NCI-H345 treated with DMSO at 0.1 percent for 48 hours (cell line): Measurements from ENCODE around the gene SUGCT.
"Not testable (repeated sequence)": the region's sequence is repeated elsewhere in the genome, so short reads cannot be mapped to it uniquely, and the experiment has no call there.

Experiments
- DNase-seq: peaks from one replicate; lab custom pipeline; 2025; ENCODE audit not compliant: unreplicated experiment; lab: John Stamatoyannopoulos, UW

The SUGCT gene

DNA sequence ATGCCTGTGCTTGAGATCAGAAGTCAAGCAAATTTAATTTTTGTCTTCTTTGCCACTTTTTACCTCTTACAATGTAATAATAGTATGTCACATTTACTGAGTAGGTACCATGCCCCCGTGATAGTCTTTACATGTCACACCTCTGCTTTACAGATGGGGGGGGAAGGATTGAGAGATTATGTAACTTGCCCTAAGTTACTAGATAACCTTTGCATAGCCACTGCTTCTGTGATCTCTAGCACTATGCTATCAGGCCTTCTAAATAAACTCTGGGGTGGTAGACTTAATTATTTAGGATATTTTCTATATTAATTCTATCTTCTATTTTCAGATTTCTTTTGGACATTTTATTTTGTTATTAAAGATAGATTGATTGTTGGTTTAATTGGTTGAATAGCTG, 514.4 kb downstream of the SUGCT start:
- no peak for DNase-seq

DNA sequence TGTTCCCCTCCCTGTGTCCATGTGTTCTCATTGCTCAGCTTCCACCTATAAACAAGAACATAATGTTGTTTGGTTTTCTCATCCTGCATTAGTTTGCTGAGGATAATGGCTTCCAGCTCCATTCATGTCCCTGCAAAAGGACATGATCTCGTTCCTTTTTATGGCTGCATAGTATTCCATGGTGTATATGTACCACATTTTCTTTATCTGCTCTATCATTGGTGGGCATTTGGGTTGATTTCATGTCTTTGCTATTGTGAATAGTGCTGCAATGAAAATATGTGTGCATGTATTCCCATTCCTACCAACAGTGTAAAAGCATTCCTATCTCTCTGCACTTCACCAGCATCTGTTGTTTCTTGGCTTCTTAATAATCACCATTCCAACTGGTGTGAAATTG, 516.1 kb downstream of the SUGCT start:
- DNase-seq = not testable (repeated sequence)

DNA sequence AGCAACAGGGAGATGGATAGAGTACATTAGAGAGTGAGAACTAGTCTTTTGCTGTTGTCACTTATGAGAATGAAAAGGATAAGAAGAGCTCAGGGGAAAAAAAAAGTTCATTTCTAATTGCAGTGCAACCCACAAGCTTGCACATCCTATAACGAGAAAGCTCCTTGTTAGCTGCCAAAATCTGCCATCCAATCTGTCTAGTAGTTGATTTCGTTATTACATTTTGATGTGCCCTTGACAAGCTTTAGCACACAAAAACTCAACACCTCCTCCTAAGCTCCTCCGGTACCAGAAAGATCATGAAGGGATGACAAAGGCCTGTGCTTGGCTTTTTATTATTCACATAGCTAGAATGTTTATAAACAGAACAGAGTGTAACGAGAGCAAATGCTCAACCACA, 519.4 kb downstream of the SUGCT start:
- DNase-seq = no peak

DNA sequence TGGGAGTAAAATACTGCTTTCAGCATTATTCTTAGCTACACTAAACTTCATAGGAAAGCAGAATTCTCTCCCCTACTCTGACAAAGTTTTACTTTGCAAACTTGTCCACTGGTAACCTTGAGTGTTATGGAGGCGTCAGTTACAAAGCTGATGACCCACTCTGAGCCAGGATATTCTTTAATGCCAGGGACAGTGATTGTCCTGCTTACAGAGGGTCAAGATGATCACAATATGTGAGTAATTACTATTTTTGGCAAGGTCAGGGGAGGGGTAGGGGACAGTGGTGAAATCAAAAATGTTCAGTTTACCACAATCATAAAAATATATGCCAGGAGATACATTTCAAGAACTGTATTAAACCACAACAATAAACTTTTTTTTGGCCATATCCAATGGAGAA, 520.6 kb downstream of the SUGCT start:
- no peak for DNase-seq

DNA sequence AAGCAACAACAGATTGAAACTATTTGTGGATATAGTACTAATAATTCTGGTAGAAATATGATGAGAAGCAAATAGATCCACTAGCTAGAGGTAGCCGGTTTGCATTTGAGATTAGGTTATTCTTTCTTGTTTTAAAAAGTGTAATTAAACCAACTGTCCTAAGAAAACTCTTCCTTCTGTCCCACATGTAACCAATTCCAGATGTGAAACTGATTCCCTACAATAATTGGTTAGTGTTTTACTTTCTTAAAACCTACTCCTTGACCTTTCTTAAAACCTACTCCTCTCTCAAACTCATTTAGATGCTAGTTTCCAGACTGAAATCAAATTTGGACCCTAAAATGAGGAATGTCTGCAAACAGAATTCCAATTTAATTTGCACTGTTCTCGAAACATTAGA, 521.5 kb downstream of the SUGCT start:
- no peak for DNase-seq

DNA sequence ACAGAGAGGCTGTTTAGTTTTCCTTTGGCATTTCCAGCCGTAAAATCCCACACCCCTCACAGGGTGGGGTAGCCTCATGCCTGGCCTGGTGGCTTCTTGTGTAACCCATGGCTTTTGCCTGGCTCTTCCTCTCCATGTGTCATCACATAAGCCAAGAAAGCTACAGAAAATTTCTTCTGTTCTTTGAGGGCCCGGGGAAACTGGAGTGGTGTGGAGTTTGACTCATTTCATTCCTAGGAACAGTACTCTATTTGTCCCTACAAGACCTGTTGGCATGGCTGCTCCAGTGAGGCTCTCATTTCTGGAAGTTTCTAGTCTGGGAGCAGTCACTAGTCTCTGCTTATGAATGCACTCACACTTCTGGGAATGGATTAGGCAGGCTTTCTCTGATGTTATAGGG, 523.9 kb downstream of the SUGCT start:
- DNase-seq = no peak

DNA sequence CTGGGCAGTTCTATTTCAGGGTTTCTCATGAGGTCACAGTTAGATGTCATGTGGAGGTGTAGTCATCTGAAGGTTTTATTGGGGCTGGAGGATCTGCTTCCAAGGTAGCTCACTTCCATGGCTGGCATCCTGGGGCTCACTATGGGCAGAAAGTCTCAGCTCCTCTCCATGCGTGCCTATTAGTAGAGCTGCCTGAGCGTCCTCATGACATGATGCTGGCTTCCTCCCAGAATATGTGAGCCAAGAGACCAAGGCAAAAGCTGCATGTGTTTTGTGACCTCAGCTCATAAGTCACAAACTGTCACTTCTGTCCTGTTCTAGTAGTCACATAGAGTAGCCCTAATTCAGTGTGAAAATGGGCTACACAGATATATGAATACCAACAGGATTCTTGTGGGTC, 524.4 kb downstream of the SUGCT start:
- no peak for DNase-seq

DNA sequence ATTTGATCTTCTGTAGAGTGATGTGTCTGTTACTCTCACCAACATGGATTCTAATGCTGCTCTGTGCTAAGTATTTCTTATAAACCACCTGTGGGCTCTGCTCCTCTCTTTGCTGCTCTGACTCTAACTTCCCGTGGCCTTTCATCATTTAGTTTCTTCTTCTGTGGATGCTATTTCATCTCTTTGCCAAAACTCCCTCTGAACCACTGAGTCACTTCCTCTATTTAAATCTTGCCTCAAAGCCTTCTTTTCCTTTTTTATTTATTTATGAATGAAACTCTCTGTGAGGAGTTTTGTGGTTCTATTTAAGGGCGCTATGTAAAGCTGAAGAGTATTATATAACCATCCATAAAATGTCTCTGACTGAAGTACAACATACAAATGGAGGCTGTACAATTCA, 538.5 kb downstream of the SUGCT start:
- DNase-seq = no peak

DNA sequence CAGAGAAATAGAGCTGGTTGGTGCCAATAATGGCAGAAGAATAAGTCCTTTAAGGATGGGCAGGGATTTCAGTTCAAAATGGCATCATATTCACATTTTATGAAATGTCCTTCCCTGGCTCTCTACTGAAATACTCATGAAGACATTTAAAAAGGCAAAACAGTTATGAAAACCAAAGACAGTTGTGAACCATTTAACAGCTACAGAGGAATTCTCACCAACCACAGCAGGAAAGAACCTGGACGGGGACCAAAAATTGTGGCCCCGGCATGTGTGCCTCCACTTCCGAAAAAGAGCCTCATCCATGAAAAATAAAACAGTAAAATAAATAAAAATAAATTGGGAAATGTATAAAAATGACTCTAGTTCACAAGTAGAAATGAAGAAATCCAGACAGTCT, 539.5 kb downstream of the SUGCT start:
- DNase-seq = no peak

DNA sequence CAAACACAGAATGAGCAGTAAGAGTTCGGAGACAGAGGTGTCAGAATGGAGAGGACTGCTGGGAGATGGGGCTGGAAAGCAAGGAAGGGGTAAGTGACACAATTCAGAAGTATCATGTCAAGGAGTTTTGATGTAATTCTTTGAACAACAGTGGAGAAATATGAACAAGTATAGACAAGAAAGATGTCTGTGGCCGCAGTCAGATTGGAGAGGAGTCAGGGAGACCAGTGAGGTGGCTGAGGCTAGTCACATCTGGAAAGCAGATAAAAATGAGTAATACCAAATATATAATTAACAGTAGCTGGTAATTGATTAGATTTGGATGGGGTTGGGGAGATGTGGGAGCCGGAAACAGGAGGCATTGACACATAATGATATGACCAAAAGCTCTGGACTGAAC, 540.9 kb downstream of the SUGCT start:
- DNase-seq = no peak

DNA sequence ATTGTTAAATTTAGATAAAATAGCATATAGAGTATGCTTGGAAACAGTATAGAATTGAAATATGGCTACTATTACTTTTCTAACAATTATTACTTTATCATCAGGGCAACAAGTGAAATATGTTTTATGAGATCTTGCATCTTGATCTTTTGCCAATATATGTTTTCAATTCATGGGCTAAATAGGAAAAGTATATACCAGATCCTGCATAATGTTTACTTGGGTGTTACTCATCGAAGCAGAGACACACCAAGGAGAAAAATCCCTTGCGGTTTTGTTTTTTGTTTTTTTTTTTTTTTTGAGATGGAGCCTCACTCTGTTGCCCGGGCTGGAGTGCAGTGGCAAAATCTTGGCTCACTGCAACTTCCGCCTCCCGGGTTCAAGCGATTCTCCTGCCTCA, 541.4 kb downstream of the SUGCT start:
- no peak for DNase-seq

DNA sequence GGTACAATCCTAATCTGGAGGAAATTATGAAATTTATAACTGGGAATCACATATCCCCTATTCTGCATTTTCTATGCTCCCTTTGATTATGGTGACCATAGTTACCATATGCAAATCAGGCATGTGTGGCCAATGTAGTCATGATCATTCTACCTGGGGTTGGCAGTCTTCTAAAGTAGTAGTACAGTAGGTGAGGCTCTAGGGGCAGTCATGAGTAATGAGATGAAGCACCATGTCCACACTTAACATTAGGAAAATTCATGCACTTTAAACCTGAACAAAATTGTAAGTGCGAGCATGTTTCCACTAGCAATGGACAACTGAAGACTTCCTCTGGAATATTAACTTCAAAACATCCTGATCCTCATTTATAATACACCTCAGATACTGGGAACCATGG, 545.9 kb downstream of the SUGCT start:
- DNase-seq = no peak

DNA sequence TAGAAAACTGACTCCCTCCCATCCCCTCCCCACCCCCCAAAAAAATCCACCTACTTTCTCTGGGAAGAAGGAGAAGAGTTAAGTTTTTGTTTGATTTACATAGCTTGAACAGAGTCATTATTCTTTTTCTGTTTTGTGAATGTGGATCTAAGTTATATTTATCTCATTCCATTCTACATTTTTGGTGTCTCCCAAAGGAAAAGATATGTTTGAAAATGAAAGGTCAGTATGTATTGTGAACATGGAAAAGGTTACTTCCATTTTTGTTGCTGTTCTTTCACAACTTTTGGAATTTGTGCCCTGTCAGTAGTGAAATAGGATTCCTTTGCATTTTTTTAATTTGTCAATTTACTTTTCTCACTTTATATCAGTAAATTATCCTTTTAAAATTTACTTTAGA, 547.9 kb downstream of the SUGCT start:
- no peak for DNase-seq

DNA sequence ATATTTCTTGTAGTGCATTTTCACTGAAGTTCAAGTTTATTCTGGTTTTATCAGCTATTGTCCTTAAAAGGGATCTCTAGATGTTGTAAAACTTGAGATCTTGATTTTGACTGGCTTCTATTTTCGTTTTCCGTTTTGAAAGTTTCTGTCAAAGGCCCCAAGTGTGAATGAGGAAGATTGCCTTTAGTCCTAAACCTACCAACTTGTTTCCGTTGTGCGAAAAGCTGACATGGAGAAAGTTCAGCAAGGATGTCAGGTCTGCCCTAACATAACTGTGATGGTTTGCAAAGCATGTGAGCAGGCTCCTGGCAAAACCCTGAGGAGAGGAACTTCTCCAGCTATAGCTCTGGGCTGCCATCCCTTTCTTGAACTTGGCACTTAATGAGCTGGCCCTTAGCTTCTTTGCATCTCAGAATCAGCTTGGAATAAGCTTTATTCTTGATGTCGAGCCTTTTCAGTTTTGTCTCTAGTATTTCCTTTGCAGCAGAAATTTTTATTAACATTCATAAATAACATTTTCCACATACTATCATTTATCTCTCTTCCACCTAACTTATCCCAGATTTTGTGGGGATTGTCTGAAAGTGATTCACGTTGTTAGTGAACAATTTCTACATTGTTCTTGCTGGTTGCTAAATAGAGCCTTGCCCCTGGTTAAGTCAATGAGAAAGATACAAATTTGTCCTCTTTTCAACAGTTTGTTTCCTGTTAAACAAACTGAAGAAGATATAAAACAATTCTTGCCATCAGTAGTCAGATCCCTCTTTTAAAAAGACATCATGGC, 559.4 kb downstream of the SUGCT start:
- DNase-seq = no peak

DNA sequence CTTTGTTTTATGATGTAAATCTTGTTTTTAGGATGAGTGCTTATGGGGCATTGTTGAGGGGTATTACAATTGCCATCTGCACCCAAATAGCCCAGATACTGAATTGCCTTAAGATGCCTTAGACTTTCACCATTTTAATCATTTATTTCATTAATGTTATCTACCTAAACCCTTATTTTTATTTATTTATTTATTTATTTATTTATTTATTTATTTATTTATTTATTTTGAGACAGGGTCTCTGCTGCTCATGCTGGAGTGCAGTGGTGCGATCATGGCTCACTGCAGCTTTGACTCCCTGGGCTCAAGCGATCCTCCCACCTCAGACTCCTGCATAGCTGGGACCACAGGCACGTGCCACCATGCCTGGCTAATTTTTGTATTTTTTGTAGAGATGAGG, 560.2 kb downstream of the SUGCT start:
- no peak for DNase-seq

DNA sequence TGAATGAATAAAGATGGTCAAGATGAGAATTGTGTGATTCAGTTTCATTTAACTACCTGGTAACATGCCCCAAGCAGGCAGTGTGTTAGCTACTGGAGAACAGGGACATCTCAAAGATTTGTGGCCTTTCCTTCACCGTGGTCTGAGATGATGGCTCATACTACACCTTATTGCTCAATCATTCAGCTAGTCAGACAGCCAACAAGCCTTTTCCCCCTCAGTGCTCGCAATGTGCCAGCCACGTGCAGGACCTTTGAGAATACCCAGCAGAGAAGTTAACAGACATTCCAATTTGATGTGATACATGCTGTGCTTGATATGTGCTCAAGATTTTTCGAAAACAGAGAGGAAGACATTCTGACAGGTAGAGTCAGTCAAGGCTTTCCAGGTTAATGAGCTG, 562.8 kb downstream of the SUGCT start:
- no peak for DNase-seq

DNA sequence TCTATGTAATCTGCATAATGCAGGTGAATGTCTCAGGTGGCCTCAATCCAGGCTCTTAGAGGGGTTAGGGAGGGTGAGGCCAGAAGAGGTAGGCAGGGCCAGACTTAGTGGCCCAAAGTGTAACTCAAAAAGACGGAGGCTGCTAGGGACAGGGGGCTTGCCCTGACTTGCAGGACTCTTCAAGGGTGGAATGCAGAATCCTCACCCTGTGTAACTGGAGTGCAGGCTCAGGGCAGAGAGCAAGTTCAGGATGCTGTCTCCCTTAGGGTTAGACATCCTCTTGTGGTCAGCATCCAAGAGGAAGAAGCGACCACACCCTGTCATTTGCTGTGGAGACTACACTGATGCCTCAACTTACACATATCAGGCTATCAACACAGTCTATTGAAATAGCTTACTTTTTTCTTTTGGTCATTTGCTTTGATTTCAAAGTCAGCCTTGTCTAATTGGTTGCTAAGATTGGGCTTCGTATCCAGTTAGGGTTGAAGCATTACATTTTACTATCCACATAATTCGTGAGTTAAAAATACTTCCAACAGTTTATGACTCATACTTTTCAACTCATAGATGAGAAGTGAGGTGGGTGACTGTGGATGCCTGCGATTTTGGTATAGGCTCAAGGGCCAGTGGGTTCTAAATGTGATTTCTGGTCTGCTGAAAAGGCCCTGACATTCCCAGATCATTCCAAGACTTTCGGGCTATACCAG, 563.6 kb downstream of the SUGCT start:
- DNase-seq = no peak

DNA sequence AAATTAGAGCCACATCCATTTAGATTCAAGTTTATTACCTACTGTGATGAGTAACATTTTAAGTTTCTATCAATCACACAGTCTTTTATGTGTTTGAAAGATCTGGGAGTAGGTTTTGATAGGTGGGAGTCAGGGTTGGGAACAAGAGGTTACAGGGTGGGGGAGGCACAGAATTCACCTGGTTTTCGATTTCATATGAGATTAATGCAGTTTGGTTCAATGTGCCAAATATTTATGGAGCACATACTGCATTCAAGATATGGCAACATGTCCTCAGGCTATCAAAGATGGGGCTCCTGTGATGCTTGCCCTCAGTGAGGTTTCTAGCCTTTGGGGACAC, 564.1 kb downstream of the SUGCT start:
- no peak for DNase-seq

DNA sequence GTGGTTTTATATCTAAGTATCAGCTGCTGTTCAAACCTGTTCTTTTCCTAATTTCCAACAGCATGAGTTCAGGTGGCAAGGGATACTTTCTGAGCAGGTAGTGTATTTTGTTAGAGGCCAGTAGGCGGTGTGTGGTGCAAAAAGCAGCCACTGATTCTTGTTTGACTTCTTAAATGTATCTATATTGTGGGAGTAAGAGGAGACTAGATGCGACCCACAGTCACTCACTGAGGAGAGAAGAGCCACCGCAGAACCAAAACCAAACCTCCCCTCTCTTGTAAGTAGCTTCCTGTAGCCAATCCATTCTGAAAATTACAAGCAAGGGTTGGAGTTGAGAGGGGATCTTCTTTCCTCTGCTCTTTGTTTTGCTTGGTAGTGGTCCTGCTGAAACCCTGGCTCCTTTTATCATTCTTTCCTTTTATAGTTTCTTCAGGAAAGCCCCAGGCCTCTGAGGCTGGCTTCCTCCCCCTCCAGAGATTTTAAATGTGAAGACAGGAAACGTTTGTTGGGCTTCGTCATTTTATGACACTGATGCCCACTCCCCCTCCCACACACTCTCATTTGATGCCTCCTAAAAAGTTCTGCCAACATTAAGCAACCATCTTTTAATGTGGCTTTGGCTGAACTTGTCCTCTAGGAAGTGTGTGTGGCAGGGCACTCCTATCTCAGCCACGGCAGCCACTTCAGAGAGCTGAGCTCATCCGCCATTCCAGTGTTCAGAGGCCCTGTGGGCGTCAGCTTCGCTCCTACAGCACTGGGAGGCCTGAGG, 566.0 kb downstream of the SUGCT start:
- DNase-seq = no peak

DNA sequence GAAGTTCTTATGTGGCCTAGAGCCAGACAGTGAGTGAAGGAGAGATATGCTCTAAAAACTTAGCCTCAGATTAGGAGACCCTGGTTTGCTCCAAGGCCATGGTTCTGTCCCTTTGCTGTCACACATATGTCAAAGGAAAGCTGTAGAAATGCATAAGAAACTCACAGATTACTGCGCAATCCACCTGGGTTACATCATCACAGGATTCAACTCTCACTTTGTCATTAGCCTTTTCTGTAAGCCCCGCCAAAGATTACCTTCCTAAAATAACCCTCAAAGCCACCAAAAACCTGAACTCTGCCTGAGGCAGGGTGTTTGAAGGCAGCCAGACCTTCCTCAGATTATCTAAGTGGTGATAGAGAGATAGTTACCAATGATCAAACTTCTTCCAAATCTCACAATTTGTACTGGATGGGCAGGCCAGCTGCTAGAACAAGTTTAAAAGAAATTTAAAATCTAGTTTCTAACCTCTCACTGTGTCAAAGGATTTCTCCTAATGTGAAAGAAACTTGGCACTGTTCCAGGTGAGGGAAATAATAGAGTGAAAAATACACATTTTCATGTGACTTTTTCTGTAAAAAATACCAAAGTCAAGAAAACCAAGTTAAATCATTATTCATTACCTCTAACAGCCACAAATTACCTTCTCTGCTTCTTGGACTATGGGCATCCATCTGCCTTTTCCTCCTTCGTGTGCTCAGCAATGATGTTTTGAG, 567.2 kb downstream of the SUGCT start:
- DNase-seq = no peak

DNA sequence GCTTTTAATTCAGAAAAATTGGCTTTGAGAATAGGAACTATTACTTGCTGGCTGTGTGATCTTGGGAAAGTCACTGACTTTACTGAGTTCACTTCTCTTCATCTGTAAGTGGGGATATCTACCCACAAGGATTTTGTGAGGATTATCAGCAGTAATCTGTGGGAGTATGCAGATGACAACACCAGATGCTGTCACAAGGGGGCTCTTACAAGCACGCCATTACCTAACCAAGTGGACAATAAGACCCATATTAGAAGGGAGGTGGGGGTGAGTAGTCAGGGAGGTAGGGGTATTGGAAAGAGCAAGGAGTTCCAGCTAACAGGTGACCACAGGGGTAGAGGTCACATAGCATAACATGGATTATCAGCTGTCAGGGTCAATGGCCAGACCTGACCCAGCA, 569.4 kb downstream of the SUGCT start:
- DNase-seq = no peak

DNA sequence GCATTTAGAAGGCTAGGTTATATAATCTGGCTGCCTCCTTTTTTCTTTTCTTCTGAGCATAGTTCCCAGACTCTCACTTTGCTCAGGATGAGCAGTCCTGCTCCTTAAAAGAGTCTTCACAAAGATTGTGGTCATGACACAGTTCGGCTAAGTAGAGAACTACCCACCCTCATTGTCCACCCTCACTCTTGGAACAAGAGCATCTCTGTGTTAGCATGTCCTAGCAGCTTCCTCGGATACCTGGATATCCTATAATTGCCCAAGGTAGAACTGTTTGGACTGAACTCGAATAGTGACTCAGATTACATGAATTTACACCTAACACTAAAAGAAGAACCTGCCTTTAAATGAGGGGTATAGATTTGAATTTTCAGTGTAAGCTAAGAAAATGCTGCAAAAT, 572.0 kb downstream of the SUGCT start:
- no peak for DNase-seq
